K562 (cell line): Measurements from ENCODE around the gene AKR1A1. TPM values are rescaled to one million over a fixed set of nuclear protein-coding genes. Genes with fewer than 3 reads are reported as not detected.

ENCODE experiments used
- ATAC-seq: fragments of 200-7000 bp; cut with Tn5 transposase; 3 replicates; pipeline ENCODE4 v1.9.1; 2020; ENCODE audit warnings: moderate library complexity
- BruUV-seq: library from RNA; stranded (reverse); fragments of 400-500 nt; replicated peaks from 2 replicates; lab custom pipeline; 2021; lab: Mats Ljungman, UMichigan
- CTCF ChIA-PET: fragments of 300-600 bp; formaldehyde crosslinking; extraction: SDS; loops from one replicate; lab custom pipeline; 2021; ENCODE audit warnings: low intra/inter-chr PET ratio; lab: Yijun Ruan, JAX
- POLR2A ChIA-PET: fragments of 300-600, 350-650 bp; sonication (Branson Sonifier 250); formaldehyde crosslinking; extraction: SDS; loops from one replicate; lab custom pipeline; 2021; ENCODE audit warnings: antibody characterized with exemption, inconsistent platforms; lab: Yijun Ruan, JAX
- DNase-seq, 4 experiments: peaks; one replicate each; pipeline versions ENCODE4 v3.0.0 to v3.0.0-alpha.2; 2011 to 2018; ENCODE audit warnings: low spot score in 3 of 4, mixed read lengths in 3 of 4; ENCODE audit errors: extremely low read depth in 1 of 4
- FAIRE-seq: peaks from 2 replicates; lab custom pipeline; 2011; peaks lifted over from hg19 to GRCh38; lab: Jason Lieb, UNC
- H2AFZ ChIP-seq: 2 replicates; pipeline ENCODE4 v1.6.0; 2011; ENCODE audit warnings: low read depth, low read length, control low read depth, inconsistent platforms
- H3K27ac ChIP-seq: fragments of 200-600 bp; 3 replicates; pipeline ENCODE4 v1.8.0; 2011; ENCODE audit warnings: low read depth, mild to moderate bottlenecking, control low read depth, inconsistent platforms, low read length, moderate library complexity, mixed read lengths; ENCODE audit errors: extremely low read depth
- H3K27me3 ChIP-seq, 2 experiments: fragments of 300-600 bp in 1 of 2; 2 replicates in 1 of 2; 3 replicates in 1 of 2; pipeline versions ENCODE4 v1.6.0 to v1.8.0; 2011; ENCODE audit warnings: inconsistent platforms in 2 of 2, low read length in 2 of 2, mild to moderate bottlenecking in 1 of 2, mixed read lengths in 1 of 2, moderate library complexity in 1 of 2; ENCODE audit not compliant: control insufficient read depth in 2 of 2, insufficient read depth in 2 of 2
- H3K36me3 ChIP-seq: fragments of 300-600 bp; 3 replicates; pipeline ENCODE4 v1.8.0; 2011; ENCODE audit warnings: mild to moderate bottlenecking, low read length, inconsistent platforms; ENCODE audit not compliant: control insufficient read depth, insufficient read depth
- H3K4me1 ChIP-seq, 2 experiments: fragments of 200-600 bp in 1 of 2; replicated peaks in 1 of 2; 2 replicates in 1 of 2; 3 replicates in 1 of 2; pipeline versions ENCODE4 v1.5.1 to v1.8.0; 2011; ENCODE audit warnings: inconsistent platforms in 2 of 2, low read length in 2 of 2, mild to moderate bottlenecking in 1 of 2, mixed read lengths in 1 of 2, moderate library complexity in 1 of 2; ENCODE audit not compliant: control insufficient read depth in 2 of 2, insufficient read depth in 2 of 2
- H3K4me2 ChIP-seq: 2 replicates; pipeline ENCODE4 v1.6.1; 2011; ENCODE audit warnings: low read length, control low read depth, inconsistent platforms, mixed read lengths; ENCODE audit not compliant: insufficient read depth
- H3K4me3 ChIP-seq: fragments of 200-600 bp; sonication (generic), shearing (Covaris generic); 2 replicates; pipeline ENCODE4 v1.5.1; 2016; ENCODE audit warnings: control low read depth, inconsistent platforms
- H3K79me2 ChIP-seq: fragments of 200-600 bp; 3 replicates; pipeline ENCODE4 v1.8.0; 2011; ENCODE audit warnings: low read length, inconsistent platforms; ENCODE audit not compliant: control insufficient read depth, insufficient read depth
- H3K9ac ChIP-seq, 2 experiments: 2 replicates each; pipeline versions ENCODE4 v1.6.0 to v1.6.1; 2011; ENCODE audit warnings: low read depth in 2 of 2, low read length in 2 of 2, control low read depth in 1 of 2, inconsistent platforms in 1 of 2, mild to moderate bottlenecking in 1 of 2, mixed read lengths in 1 of 2; ENCODE audit not compliant: insufficient read depth in 1 of 2
- H3K9me1 ChIP-seq: one replicate; pipeline ENCODE4 v1.6.0; 2011; ENCODE audit warnings: inconsistent platforms, mild to moderate bottlenecking, low read length, moderate library complexity; ENCODE audit not compliant: control insufficient read depth, insufficient read depth
- H3K9me3 ChIP-seq: replicated peaks from 2 replicates; pipeline ENCODE4 v1.5.1; 2011; ENCODE audit warnings: low read depth, low read length, inconsistent platforms; ENCODE audit not compliant: control insufficient read depth, insufficient read depth
- H4K20me1 ChIP-seq: replicated peaks from 2 replicates; pipeline ENCODE4 v1.6.1; 2011; ENCODE audit warnings: low read length, inconsistent platforms, mixed read lengths; ENCODE audit not compliant: control insufficient read depth, insufficient read depth
- CBFA2T2 ChIP-seq: fragments of 450-650 bp; conservative IDR thresholded peaks from 2 replicates; pipeline ENCODE4 v1.6.1; 2017; ENCODE audit warnings: mild to moderate bottlenecking
- KLF13 ChIP-seq: fragments of 450-650 bp; IDR thresholded peaks from 2 replicates; pipeline ENCODE4 v1.6.1; 2016; ENCODE audit warnings: missing genetic modification characterization, low read depth, mild to moderate bottlenecking, missing compliant biosample characterization, moderate library complexity, borderline replicate concordance
- ZNF12 ChIP-seq: sonication (generic); formaldehyde crosslinking; IDR thresholded peaks from 2 replicates; pipeline ENCODE4 v1.4.0; 2020; ENCODE audit warnings: mild to moderate bottlenecking, missing genetic modification reagents
- WGBS: fragments of 100-300 bp; shearing (Covaris generic); methylation state at CpG from one replicate; pipeline ENCODE4 v1.1.6; 2016; ENCODE audit warnings: low coverage, mixed read lengths; ENCODE audit not compliant: insufficient coverage; ENCODE audit errors: missing lambda C conversion rate; 5-methylcytosine and 5-hydroxymethylcytosine counted together
- in situ Hi-C: fragments of 300-500 bp; cut with MboI; formaldehyde crosslinking; loops from 4 replicates; pipeline ENCODE4 v1.15.0; 2018; ENCODE audit warnings: inconsistent platforms, mixed read lengths
- intact Hi-C: fragments of 100-400 bp; cut with micrococcal nuclease; formaldehyde crosslinking; loops from 2 replicates; pipeline ENCODE4 v1.14.2; 2022
- polyA plus RNA-seq, 8 experiments: library from polyadenylated mRNA; depleted of rRNA in 4 of 8; stranded (reverse) in 5 of 8; unstranded in 3 of 8; fragments of >200 nt; fragmentation: Nextera tagmentation in 2 of 8; fragmentation: Illumina TruSeq in 1 of 8; extraction: Ambion mirVana in 2 of 8; extraction: Trizol in 1 of 8; gene quantifications; 2 replicates each; pipeline versions ENCODE4 v1.2.1 to v1.2.3, GENCODE V29; 2011 to 2014; ENCODE audit warnings: inconsistent platforms in 1 of 8, missing spikeins in 1 of 8
- total RNA-seq, 7 experiments: library from RNA; depleted of rRNA in 6 of 7; stranded (reverse); fragments of >200 nt in 6 of 7; fragmentation: Illumina TruSeq in 2 of 7; extraction: Trizol in 2 of 7; gene quantifications; 2 replicates each; pipeline versions ENCODE4 v1.2.1 to v1.2.3, GENCODE V29; 2011 to 2021; ENCODE audit warnings: low replicate concordance in 1 of 7
- TF ChIP-seq, protein P1 (sequence below), 2 experiments: fragments of 450-650 bp; IDR thresholded peaks; 2 replicates each; pipeline ENCODE4 v1.6.1; 2016; ENCODE audit warnings: mild to moderate bottlenecking in 2 of 2, borderline replicate concordance in 1 of 2, low read depth in 1 of 2, moderate library complexity in 1 of 2
- TF ChIP-seq, protein P2 (sequence below), 2 experiments: fragments of 450-650 bp in 1 of 2; sonication (generic) in 1 of 2; formaldehyde crosslinking; conservative IDR thresholded peaks; 2 replicates each; pipeline versions ENCODE4 v1.4.0 to v1.8.1; 2020 to 2022; ENCODE audit warnings: mild to moderate bottlenecking in 1 of 2, missing genetic modification reagents in 1 of 2
- TF ChIP-seq, protein P3 (sequence below): fragments of 250-450 bp; sonication (Bioruptor Pico); IDR thresholded peaks from 2 replicates; pipeline ENCODE4 v1.5.0; 2021

AKR1A1 gene
- total and polyA plus RNA-seq, 9 of the 15 experiments (the other 6 are each of a cell fraction or from before 2014, with no cell fraction given) = 68.6 to 211 (median 132) TPM

DNA sequence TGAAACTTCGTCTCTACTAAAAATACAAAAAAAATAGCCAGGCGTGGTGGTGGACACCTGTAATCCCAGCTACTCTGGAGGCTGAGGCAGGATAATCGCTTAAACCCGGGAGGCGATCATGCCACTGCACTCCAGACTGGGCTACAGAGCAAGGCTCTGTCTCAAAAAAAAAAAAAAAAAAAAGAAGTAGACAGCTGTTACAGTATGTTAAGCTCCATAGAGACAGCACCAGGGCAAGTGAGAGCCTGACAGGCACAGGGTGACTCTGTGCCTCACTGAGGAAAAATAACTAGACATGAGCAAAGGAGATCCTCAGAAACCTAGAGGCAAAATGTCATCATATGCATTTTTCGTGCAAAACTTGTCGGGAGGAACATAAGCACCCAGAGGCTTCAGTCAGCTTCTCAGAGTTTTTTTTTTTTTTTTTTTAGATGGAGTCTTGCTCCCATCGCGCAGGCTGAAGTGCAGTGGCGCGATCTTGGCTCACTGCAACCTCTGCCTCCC is 19.9 kb upstream of the AKR1A1 start:
- Histone ChIP-seq H3K27ac (no peak overlapping the region), H3K79me2 (no peaks in the 10 kb centered on the region), H4K20me1 (no peaks in the 10 kb centered on the region), H3K9me1 (no peaks in the 10 kb centered on the region), H3K9ac (no peak overlapping the region), H2AFZ (no peak overlapping the region), H3K27me3 (no peaks in the 10 kb centered on the region), H3K4me3 (no peak overlapping the region), H3K4me1 (no peaks in the 10 kb centered on the region; a peak in 1 of 5 replicates)
- in situ Hi-C loops (no loop called here), intact Hi-C loops (no loop called here)
- no TSS peak for BruUV-seq
- 69% methylated on average over 9 of the region's 11 CpGs for WGBS
- FAIRE-seq (no peak), DNase-seq (no peak)
- TF ChIP-seq, protein P1, sequence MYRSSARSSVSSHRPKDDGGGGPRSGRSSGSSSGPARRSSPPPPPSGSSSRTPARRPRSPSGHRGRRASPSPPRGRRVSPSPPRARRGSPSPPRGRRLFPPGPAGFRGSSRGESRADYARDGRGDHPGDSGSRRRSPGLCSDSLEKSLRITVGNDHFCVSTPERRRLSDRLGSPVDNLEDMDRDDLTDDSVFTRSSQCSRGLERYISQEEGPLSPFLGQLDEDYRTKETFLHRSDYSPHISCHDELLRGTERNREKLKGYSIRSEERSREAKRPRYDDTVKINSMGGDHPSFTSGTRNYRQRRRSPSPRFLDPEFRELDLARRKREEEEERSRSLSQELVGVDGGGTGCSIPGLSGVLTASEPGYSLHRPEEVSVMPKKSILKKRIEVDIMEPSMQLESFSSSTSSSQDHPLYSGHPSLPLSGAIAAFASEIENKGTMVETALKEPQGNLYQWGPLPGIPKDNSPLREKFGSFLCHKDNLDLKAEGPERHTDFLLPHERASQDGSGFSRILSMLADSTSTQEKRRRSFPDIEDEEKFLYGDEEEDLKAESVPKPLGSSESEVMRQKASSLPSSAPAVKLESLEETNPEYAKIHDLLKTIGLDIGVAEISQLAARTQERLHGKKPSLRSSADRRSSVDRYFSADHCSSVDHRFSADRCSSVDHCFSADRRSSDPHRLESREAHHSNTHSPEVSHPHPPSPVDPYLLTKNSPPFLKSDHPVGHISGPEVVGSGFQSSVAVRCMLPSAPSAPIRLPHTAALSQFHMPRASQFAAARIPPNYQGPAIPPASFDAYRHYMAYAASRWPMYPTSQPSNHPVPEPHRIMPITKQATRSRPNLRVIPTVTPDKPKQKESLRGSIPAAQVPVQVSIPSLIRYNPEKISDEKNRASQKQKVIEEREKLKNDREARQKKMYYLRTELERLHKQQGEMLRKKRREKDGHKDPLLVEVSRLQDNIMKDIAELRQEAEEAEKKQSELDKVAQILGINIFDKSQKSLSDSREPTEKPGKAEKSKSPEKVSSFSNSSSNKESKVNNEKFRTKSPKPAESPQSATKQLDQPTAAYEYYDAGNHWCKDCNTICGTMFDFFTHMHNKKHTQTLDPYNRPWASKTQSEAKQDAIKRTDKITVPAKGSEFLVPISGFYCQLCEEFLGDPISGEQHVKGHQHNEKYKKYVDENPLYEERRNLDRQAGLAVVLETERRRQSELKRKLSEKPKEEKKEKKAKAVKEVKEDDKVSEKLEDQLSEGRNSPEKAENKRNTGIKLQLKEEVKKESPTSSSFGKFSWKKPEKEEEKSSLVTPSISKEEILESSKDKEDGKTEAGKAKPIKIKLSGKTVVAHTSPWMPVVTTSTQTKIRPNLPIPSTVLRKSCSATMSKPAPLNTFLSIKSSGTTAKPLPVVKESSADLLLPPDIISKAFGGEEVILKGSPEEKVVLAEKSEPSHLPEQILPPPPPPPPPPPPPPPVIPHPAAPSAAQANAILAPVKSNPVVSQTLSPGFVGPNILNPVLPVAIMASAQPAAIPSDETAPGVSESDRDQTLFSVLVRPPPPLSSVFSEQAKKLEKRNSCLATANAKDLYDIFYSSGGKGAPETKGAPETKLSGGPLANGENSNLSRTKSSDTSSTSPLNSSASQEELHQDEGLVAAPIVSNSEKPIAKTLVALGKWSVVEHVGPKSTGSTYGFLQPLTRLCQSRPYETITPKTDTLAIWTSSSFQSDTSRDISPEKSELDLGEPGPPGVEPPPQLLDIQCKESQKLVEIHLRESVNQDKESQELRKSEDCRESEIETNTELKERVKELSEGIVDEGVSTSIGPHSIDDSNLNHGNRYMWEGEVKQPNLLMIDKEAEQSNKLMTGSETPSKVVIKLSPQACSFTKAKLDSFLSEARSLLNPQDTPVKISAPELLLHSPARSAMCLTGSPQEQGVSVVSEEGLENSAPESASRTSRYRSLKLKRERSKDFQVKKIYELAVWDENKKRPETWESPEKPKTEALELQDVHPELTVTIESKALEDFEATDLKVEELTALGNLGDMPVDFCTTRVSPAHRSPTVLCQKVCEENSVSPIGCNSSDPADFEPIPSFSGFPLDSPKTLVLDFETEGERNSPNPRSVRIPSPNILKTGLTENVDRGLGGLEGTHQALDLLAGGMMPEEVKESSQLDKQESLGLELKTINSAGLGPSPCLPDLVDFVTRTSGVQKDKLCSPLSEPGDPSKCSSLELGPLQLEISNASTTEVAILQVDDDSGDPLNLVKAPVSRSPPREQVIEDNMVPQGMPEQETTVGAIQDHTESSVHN (IDR thresholded peaks at IDR 0.05; ENCODE audit: borderline replicate concordance in 1 of 2, low read depth in 1 of 2) = no peak
- TF ChIP-seq, protein P2, sequence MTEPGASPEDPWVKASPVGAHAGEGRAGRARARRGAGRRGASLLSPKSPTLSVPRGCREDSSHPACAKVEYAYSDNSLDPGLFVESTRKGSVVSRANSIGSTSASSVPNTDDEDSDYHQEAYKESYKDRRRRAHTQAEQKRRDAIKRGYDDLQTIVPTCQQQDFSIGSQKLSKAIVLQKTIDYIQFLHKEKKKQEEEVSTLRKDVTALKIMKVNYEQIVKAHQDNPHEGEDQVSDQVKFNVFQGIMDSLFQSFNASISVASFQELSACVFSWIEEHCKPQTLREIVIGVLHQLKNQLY (CRISPR knock-in tag; conservative IDR thresholded peaks at IDR 0.05) = no peak
- TF ChIP-seq KLF13 (no peak), ZNF12 (no peak), CBFA2T2 (no peak)
- TF ChIP-seq, protein P3, sequence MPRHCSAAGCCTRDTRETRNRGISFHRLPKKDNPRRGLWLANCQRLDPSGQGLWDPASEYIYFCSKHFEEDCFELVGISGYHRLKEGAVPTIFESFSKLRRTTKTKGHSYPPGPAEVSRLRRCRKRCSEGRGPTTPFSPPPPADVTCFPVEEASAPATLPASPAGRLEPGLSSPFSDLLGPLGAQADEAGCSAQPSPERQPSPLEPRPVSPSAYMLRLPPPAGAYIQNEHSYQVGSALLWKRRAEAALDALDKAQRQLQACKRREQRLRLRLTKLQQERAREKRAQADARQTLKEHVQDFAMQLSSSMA (CRISPR knock-in tag) = no peak
- TF ChIP-seq, all 486 proteins: peak for 0
- ChIA-PET POLR2A (interaction anchor here (0.6 to 10.3 kb wide), 4 partner anchors 9 to 53 kb away, joined by 3 to 135 read pairs (median 14); partner anchors contain the start of genes NASP and PRDX1), CTCF (no interaction called here)
- H3K4me2 ChIP-seq = no peak overlapping the region
- no peaks in the 10 kb centered on the region for H3K9me3 ChIP-seq
- ATAC-seq = no peak
- H3K36me3 ChIP-seq = no peaks in the 10 kb centered on the region
